Stomach (tissue), 4 donors: ENCODE measurements around the gene DPP6.

Experiments used
- EP300 ChIP-seq: sonication (generic); formaldehyde crosslinking; IDR thresholded peaks from one replicate; pipeline ENCODE4 v1.6.1; 2017; ENCODE audit warnings: antibody characterized with exemption
- POLR2A ChIP-seq, 4 donors: fragments of 450-650 bp; IDR thresholded peaks; one replicate each; pipeline ENCODE4 v1.6.1; 2016; ENCODE audit warnings: antibody characterized with exemption in 4 of 4, control low read depth in 2 of 4, mild to moderate bottlenecking in 1 of 4, moderate library complexity in 1 of 4
- POLR2AphosphoS5 ChIP-seq, 3 donors: sonication (generic); formaldehyde crosslinking; IDR thresholded peaks; one replicate each; pipeline ENCODE4 v1.6.1; 2016; ENCODE audit warnings: antibody characterized with exemption in 3 of 3
- TF ChIP-seq, protein P1 (sequence below), 7 experiments: fragments of 450-650 bp in 4 of 7; fragments of 200-600 bp in 3 of 7; sonication (generic) in 3 of 7; IDR thresholded peaks; one replicate each; pipeline ENCODE4 v1.5.1; 2016 to 2019; ENCODE audit warnings: antibody characterized with exemption in 7 of 7, control low read depth in 2 of 7, mild to moderate bottlenecking in 1 of 7

DNA sequence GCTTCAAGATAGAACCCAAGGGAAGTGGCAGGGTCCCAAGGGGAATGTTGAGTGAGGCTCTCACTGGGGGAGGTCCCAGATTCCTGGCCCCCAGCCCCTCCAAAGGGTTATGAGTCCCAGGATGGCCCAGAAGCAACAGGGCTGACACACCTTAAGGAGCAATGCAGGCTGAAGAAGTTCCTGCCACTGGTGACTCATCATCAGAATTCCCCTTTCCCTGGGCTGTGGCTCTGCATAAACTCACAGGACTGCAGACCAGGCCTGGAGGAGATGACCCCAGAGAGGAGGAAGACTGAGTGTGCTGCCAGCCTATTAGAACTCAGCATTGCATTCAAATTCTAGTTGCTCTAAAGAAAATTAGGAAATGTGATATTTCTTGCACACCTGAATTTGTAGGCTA lies 126.7 kb downstream of the DPP6 start:
- TF ChIP-seq, protein P1, sequence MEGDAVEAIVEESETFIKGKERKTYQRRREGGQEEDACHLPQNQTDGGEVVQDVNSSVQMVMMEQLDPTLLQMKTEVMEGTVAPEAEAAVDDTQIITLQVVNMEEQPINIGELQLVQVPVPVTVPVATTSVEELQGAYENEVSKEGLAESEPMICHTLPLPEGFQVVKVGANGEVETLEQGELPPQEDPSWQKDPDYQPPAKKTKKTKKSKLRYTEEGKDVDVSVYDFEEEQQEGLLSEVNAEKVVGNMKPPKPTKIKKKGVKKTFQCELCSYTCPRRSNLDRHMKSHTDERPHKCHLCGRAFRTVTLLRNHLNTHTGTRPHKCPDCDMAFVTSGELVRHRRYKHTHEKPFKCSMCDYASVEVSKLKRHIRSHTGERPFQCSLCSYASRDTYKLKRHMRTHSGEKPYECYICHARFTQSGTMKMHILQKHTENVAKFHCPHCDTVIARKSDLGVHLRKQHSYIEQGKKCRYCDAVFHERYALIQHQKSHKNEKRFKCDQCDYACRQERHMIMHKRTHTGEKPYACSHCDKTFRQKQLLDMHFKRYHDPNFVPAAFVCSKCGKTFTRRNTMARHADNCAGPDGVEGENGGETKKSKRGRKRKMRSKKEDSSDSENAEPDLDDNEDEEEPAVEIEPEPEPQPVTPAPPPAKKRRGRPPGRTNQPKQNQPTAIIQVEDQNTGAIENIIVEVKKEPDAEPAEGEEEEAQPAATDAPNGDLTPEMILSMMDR (IDR thresholded peaks at IDR 0.05), result no peak
- no peak for TF ChIP-seq EP300
- no peak for TF ChIP-seq POLR2AphosphoS5 (IDR thresholded peaks at IDR 0.05)
- TF ChIP-seq POLR2A (IDR thresholded peaks at IDR 0.05), result no peak
